Hindlimb muscle (tissue), 1 donor: ENCODE data around the gene PLA2G6. TPM values are rescaled to one million over a fixed set of nuclear protein-coding genes. Genes with fewer than 3 reads are reported as not detected.
"Not testable (repeated sequence)": the region's sequence is repeated elsewhere in the genome, so short reads cannot be mapped to it uniquely, and the experiment has no call there.

Source experiments
- DNase-seq: peaks from one replicate; pipeline ENCODE4 v3.0.0-alpha.2; 2013
- polyA plus RNA-seq: library from polyadenylated mRNA; unstranded; fragments of 120-200 nt; gene quantifications from one replicate; pipeline ENCODE4 v1.2.1, GENCODE V29; 2013; ENCODE audit not compliant: insufficient read length

PLA2G6 gene
- polyA plus RNA-seq, 1 donor: 14.4 TPM

DNA sequence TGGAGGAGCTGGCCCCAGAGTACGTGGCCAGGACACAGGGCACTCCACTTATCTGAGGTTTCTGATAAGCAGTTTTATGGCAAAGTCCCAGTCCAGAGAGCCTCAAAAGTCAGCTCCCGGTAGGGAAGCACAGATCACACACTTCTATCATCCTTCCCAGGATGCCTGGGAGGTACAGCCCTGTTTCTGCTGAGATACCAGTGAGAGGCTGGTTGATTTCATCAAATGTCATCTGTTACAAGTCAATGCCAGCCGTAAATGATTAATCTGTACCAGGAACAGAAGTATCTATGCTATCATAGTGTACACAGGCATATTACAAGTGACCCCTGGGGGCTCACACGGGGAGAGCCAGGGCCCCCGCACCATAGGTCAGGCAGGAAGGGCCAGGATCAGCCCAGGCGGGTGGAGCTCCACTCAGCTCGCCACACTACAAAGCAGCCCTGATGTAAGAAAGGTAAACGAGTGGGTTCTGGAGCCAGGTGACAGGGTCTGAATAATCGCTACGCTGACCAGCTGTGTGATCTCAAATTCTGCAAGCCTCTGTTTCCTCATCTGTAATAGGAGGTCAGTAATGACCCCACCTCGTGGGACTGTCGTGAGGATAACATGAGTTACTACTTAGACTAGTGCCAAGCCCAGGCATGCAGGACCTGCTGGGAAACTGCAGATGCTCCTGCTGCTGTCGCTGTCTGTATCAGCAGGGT is 17.6 kb downstream of the PLA2G6 start:
- DNase-seq: no peak

DNA sequence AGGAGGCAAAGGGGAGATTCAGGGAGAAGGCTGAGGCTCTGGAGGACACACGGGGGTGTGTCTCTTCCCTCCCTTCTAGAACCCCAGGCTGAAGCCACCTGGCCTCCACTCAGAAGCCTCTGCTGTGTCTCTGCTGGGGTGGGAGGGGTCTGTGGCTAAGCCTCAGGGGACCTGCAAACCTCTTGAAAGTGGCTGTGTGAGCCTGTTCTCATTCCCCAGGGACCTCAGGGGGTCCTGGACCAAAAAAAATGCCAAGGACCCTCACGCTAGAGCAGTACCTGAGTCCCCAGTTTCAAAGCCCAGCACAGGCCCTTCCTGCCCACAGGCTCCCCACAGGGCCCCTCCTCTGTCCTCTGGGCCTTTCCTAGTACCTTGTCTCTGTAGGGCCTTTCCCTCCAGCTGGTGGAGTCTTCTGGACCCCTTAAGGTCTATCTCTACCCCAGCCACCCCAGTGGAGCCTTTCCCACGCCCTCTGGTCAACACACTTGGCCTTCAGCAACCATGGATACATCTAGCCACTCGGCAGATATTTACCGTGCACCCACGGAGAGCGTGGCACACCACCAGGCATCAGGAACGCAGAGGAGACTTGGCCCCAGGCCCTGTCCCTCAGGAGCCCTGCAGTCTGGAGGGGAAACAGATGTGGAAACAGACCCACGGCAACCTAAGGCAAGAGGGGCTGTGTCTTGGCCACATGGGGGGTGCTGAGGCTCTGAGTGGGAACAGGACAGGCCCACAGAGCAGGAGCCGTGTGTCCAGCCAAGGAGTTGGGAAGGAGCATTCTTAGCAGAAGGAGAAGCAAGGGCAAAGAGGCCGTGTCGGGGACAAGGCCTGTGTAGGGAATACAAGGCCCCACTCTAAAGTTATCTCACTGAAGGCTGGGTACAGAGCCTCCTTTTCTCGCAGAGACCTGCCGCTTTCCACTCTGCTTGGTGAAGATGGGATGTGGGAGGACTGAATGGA is 18.5 kb downstream of the PLA2G6 start:
- DNase-seq: no peak

DNA sequence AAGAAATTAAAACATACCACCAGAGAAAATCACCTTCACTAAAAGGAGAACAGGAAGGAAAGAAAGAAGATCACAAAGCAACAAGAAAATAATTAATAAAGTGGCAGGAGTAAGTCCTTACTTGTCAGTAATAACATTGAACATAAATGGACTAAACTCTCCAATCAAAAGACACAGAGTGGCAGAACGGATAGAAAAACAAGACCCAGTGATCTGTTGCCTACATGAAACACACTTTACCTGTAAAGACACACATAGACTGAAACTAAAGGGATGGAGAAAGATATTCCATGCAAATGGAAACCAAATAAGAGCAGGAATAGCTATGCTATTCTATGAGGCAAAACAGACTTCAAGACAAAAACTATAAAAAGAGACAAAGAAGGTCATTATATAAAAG is 25.9 kb downstream of the PLA2G6 start:
- DNase-seq: no peak

DNA sequence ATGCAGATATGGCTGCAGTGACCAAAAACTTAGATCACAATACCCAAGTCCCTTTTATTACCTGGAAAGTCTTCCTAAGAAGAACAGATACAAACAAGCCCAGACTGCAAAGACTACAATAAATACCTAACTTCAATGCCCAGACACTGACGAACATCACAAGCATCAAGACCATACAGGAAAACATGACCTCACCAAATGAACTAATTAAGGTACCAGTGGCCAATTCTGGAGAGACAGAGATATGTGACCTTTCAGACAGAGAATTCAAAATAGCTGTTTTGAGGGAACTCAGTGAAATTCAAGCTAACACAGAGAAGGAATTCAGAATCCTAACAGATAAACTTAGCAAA is 27.1 kb downstream of the PLA2G6 start:
- not testable (repeated sequence) for DNase-seq

DNA sequence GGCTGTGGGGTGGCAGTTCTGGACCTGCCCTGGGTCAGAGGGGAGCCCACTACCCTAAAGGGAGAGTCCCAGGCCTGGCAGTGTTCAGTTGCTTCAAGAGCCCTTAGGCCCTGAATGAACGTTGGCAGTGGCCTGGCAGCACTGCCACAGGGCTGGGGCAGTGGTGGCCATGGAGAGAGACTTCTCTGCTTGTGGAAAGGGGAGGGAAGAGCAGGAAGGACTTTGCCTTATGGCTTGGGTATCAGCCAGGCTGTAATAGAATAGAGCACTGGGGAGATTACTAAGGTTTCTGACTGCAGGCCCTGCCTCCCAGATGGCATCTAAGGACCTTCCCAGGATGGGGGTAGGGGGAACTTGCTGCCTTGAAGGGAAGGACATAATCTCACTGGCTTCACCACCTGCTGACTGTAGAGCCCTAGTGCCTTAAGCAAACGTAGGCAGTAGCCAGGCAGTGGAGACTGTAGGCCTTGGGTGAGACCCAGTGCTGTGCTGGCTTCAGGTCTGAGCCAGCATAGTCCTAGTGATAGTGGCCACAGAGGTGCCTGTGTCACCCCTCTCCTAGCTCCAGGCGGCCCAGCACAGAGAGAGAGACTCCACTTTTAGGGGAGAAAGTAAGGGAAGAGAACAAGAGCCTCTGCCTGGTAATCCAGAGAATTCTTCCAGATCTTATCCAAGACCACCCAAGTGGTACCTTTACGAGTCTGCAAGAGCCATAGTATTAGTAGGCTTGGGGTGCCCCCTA is 27.6 kb downstream of the PLA2G6 start:
- no peak for DNase-seq

DNA sequence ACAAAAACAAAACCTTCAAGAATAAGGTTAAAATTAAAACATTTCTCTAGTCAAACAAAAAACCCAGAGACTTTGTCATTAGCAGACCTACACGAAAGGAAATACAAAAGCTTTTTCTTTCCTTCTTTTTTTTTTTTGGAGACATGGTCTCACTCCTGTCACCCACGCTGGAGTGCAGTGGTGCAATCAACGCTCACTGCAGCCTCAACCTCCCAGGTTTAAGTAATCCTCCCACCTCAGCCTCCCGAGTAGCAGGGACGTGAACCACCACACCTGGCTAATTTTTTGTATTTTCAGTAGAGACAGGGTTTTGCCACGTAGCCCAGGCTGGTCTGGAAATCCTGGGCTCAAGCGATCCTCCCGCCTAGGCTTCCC is 30.5 kb downstream of the PLA2G6 start:
- DNase-seq: no peak

DNA sequence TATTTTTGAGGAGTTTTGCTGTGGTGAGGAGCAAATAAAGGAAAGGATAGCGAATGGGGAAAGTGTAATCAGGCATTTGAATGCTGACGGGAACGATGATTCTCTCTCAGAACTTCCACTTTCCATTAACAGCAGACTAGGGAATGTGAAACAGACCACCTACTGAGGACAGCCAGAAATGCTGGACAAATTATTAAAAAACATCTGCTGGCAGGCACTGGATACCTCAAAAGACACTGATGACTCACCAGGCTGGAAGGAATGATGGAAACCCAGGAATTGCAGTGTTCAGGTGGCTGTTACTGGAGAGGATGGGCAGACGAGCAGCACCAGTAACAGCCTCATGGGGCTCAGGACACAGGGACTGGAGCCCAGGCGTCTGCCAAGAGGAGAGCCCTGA is 33.4 kb downstream of the PLA2G6 start:
- DNase-seq: no peak

DNA sequence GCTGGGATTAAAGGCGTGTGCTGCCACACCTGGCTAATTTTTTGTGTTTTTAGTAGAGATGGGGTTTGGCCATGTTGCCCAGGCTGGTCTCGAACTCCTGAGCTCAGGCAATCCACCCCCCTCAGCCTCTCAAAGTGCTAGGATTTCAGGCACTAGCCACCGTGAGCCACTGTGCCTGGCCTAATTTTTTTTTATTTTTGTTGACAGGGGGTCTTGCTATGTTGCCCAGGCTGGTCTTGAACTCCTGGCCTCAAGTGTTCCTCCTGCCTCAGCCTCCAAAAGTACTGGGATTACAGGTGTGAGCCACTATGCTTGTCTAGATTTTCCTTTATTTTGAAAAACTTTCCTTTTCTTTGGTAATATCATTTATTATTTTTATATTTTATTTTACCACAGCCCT is 35.5 kb downstream of the PLA2G6 start:
- not testable (repeated sequence) for DNase-seq

DNA sequence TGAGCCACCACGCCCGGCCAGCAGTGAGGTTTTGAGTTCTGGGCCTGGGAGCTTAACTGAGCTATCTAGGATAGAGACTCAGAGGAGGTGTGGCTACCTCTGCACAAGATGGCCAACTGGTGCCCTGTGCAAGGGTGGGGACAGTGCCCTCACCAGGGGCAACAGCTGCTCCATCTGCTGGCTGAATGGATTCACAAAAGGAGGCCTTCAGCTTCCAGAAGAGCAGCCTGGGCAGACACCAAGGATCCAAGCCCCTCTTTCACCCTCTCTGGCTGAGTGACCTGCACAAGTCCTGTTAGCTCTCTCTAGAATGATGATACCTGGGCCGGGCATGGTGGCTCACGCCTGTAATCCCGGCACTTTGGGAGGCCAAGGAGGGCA is 37.6 kb downstream of the PLA2G6 start:
- no peak for DNase-seq

DNA sequence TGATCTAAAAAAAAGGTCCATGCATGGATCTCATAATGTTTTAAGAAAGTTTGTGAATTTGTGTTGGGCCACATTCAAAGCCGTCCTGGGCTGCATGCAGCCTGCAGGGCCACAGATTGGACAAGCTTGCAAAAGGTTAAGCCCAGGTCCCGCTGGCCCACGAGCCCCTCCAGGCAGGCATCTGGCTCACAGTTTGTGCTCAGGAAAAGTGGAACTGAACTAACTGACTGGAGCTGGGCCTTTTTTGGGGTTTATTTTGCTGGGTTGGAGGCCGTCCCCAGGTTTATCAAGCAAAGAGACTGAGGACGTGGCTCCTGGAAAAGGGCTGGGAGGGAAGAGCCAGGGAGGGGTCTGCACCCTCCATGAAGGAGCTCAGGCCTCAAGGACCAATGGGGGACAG is 39.0 kb downstream of the PLA2G6 start:
- DNase-seq: no peak

DNA sequence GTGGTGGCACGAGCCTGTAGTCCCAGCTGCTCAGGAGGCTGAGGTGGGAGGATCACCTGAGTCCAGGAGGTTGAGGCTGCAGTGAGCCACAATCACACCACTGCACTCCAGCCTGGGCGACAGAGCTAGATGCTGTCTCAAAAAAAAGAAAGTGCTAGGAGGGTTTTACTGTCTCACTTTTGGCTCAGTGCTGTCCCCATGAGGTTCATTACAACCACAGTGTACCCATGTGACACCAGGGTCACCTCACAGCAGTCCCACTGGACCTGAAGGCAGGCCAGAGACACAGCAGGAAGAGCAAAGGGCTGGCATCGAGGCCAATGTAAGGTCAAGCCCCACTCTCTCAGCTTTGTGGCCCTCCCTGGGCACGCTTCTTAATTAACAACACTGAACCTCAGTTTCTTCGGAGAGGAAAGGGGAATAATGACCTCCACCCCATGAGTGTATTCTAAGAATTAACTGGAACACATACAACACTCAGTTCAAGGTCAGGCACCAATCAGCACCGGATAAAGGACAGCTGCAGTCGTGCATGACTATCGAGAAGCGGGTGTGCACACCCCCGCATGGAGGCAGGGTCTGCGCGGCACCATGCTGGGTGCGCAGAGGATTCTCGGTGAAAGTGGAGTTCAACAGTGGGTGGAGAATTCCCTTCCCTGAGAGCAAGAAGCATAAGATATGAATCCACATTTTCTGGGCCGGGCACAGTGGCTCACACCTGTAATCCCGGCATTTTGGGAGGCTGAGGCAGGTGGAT is 40.2 kb downstream of the PLA2G6 start:
- no peak for DNase-seq

DNA sequence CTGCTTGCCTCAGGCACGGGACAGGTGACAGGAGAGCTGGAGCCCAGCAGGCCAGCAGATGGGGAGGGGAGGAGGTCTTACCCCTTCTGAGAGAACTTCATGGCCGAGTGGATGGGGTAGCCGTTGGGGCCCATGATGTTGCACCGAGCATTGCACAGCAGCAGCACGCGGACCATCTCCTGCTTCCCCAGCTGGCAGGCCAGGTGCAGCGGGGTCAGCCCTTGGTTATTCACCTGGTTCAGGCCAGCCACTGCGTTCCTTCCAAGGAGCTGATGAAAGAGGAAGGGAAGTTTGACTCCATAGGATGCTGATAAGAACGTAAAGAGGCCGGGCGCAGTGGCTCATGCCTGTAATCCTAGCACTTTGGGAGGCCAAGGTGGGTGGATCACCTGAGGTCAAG is 41.7 kb downstream of the PLA2G6 start:
- DNase-seq: no peak

DNA sequence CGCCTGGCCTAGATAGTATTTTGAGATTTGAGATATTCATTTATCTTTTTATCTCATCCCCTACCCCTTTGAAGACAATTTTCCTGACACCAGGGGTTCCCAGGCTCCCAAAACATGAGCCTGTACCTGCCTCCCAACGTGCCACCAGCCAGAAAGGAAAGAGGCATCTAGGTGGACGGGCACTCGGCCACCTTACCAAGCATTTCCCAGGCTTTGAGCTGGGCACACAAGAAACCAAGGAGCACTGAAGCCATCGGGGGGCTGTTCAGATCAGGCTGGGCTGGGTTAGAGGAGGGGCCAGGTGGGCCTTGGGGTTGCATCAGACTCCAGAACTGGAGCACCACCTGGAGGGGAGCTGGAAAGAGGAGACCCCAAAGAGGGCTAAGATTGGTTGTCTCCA is 42.7 kb downstream of the PLA2G6 start:
- DNase-seq: no peak

DNA sequence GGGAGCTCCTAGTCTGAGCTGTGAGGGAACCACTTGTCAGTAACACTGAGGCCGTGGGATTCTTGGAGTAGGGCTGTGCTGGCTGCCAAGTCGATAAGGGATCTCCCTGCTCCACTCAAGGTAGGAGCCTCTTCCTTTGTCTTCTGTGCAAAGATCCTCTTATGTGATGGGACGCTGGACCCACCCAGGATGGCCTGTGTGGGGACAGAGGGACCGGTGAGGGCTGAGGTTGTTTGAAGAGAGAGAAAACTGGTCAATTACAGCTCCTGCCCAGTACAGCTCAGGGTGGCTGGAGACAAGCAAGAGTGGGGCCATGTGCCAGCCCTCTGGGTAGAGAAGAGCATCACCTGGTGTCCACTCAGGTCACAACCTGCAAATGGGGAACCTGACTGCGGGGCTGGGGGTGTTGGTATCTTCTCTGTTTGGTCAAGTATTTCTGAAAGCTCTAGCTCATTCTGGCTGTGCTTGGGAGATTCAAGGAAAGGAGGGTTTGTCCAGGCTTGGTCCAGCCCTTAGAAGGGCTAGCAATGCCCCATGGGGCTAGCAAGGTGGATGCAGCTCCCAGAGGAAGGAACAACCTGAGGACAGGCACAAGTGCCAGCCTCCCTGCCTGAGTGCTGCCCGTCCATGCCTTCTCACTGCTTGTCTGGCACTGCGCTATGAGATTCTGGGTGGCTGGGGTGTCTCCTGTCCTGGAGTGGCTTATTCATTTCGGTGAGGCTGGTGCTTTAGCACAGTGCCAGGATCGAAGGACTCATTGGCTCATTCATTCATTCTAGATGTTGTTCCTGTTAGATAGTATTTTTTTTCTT is 43.5 kb downstream of the PLA2G6 start:
- no peak for DNase-seq

DNA sequence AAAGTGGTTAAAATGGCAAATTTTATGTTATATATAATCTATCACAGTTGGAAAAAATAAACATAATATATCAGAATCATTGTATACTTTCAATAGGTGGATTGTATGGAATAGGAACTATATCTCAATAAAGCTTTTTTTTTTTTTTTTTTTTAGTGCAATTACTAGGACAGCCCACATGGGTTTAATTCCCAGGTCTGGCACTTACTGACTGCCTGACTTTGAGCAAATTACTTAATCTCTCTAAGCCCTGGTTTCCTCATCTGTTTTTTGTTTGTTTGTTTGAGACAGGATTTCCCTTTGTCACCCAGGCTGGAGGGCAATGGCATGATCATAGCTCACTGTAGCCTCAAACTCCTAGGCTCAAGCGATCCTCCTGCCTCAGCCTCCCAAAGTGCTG is 45.0 kb downstream of the PLA2G6 start:
- no peak for DNase-seq

DNA sequence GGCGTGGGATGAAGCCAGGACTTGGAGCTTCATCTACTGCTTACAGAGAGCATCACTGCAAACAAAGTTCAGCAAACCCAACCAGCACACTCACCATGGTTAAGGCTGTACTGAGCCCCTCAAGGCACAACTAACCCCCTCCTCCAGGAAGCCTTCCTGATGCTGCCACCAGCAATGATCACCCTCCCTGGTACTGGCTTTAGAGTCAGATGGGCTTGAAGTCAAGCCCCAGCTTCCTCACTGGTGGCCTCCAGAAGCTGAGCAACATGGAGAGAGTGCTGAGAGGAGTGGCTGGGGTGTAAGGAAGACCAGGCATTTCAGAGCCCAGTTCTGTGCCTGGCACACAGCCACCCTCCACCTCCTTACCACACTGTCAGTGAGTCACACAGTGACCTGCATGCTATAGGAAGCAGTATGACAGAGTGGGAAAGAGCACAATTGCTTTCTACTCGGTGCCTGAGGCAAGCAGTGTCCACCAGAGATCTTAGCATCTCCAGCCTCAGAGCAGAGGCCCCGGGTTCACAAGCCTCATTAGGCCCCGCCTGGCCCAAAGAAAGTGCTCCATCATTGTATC is 46.4 kb downstream of the PLA2G6 start:
- no peak for DNase-seq

DNA sequence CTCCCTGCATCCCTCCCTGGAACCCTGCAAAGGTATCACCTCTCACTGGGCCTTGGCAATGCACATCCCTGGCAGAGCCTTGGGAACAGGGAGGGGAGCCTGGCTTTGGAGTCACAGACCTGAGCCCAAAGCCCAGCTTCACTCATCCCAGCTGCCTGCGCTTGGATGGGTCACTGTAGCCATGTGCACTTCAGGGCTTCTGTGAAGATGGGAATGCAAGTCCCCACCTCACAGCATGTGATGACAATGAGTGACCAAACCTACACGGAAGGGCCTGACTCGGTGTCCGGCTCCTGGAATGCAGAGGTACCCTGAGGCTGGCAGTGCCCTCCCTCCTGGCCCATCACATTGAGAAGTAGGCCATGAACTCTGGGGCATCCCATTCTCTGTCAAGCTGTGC is 48.3 kb downstream of the PLA2G6 start:
- DNase-seq: no peak

DNA sequence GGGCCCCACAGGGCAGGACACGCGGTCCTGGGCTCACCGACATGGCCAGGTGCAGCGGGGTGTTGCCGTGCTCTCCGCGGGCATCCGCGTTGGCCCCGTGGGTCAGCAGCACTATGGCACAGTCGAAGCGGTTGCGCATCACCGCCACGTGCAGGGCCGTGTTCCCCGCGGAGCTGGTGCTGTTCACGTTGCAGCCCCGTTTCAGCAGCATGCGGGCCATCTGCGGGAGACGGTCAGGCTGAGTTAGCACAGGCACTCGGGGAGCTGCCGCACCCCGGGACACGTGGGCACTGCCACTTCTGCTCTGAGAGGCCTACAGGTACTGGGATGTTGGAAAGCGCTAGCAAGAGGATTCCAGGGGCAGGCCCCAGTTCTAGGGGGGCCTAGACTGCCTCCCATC is 48.8 kb downstream of the PLA2G6 start:
- no peak for DNase-seq

DNA sequence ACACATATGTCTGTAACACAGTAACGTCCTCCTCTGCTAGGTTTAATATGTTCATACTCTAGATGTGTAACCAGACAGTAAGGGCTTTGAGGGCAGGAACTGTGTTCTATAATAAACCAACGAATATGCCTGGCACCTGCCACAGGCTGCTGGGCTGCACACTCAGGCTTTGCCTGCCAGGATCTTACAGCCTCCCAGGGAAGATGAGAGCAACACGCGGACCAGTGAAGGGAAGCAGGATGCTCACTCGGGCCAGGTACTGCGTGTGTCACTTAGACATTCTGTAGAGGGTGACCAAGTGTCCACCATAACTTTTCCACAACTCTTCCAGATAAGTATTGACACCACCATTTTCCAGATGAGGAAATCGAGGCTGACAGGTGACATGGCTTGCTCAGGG is 49.5 kb downstream of the PLA2G6 start:
- no peak for DNase-seq

DNA sequence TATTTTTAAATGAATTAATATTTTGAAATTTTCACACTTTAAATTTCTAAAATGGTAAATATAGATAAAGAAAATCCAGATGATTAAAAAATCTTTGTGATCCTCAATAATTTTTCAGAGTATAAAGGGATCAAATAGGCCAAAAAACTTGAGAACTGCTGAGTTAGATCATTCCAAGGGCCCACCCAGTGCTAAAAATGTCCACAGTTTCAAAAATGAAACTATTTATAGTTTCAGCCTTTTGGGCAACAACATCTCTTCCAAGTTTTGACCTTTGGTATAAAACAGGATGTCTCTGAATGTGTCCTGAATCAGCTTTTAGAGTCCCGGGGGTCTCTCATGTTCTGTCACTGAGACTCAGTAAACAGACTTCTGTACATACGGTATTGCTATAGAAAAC is 50.2 kb downstream of the PLA2G6 start:
- DNase-seq: no peak

DNA sequence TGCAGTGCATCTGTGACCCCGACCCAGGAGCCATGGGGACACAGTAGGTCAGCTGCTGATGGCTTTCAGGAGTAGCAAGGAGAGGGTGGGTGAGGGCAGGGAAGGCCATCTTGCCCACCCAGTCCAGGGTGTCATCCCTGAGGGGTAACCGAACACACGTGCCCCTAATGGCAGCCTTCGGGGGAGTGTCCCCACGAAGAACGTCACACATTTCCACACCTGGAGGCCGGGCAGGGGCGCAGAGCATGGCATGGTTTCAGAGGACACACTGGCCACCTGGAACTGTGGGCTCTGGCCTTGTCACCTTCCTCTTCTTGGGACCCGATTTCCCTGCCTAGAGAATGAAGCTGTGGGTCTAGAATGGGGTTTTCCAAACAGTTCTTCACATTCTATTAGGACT is 51.8 kb downstream of the PLA2G6 start:
- no peak for DNase-seq
